Astrocyte (in vitro differentiated cells and primary cell): ENCODE results near the gene NGDN. TPM values are rescaled to one million over a fixed set of nuclear protein-coding genes. Genes with fewer than 3 reads are reported as not detected.

Source experiments
- DNase-seq: peaks from one replicate; pipeline ENCODE4 v3.0.0-alpha.2; 2010; ENCODE audit warnings: low read depth
- FAIRE-seq: peaks from 2 replicates; lab custom pipeline; 2011; peaks lifted over from hg19 to GRCh38; lab: Jason Lieb, UNC
- H2AFZ ChIP-seq: 2 replicates; pipeline ENCODE4 v1.6.0; 2012; ENCODE audit warnings: low read depth, low read length, inconsistent platforms
- H3K27ac ChIP-seq: 2 replicates; pipeline ENCODE4 v1.5.1; 2011; ENCODE audit warnings: low read depth, low read length, inconsistent platforms
- H3K27me3 ChIP-seq: 2 replicates; pipeline ENCODE4 v1.6.0; 2011; ENCODE audit warnings: low read length, inconsistent platforms; ENCODE audit not compliant: insufficient read depth
- H3K36me3 ChIP-seq: 2 replicates; pipeline ENCODE4 v1.5.1; 2011; ENCODE audit warnings: low read length, inconsistent platforms; ENCODE audit not compliant: insufficient read depth
- H3K4me1 ChIP-seq: 2 replicates; pipeline ENCODE4 v1.5.1; 2011; ENCODE audit warnings: low read length, inconsistent platforms; ENCODE audit not compliant: insufficient read depth
- H3K4me2 ChIP-seq: 2 replicates; pipeline ENCODE4 v1.6.0; 2012; ENCODE audit warnings: low read length, inconsistent platforms
- H3K4me3 ChIP-seq: 2 replicates; pipeline ENCODE4 v1.5.1; 2011; ENCODE audit warnings: low read depth, mild to moderate bottlenecking, low read length, inconsistent platforms; ENCODE audit not compliant: insufficient read depth
- H3K79me2 ChIP-seq: 2 replicates; pipeline ENCODE4 v1.6.0; 2012; ENCODE audit warnings: mild to moderate bottlenecking, low read length, inconsistent platforms; ENCODE audit not compliant: insufficient read depth
- H3K9ac ChIP-seq: 2 replicates; pipeline ENCODE4 v1.6.0; 2012; ENCODE audit warnings: mild to moderate bottlenecking, low read length, inconsistent platforms
- H3K9me3 ChIP-seq: 2 replicates; pipeline ENCODE4 v1.5.1; 2012; ENCODE audit warnings: low read depth, mild to moderate bottlenecking, low read length, inconsistent platforms; ENCODE audit not compliant: insufficient read depth
- H4K20me1 ChIP-seq: 2 replicates; pipeline ENCODE4 v1.6.0; 2012; ENCODE audit warnings: low read length, inconsistent platforms; ENCODE audit not compliant: insufficient read depth
- H3K27ac Mint-ChIP-seq: one replicate; pipeline ENCODE4 v1.8.0; 2021; ENCODE audit warnings: mild to moderate bottlenecking, mixed read lengths; ENCODE audit not compliant: unreplicated experiment
- H3K27me3 Mint-ChIP-seq: one replicate; pipeline ENCODE4 v1.8.0; 2021; ENCODE audit warnings: low read depth, mixed read lengths; ENCODE audit not compliant: unreplicated experiment
- H3K36me3 Mint-ChIP-seq: one replicate; pipeline ENCODE4 v1.8.0; 2021; ENCODE audit warnings: low read depth, mixed read lengths; ENCODE audit not compliant: unreplicated experiment
- H3K4me1 Mint-ChIP-seq: one replicate; pipeline ENCODE4 v1.8.0; 2021; ENCODE audit warnings: low read depth, mixed read lengths; ENCODE audit not compliant: unreplicated experiment
- H3K4me3 Mint-ChIP-seq: one replicate; pipeline ENCODE4 v1.8.0; 2021; ENCODE audit warnings: mild to moderate bottlenecking, moderate library complexity, mixed read lengths; ENCODE audit not compliant: unreplicated experiment
- H3K9me3 Mint-ChIP-seq: one replicate; pipeline ENCODE4 v1.8.0; 2021; ENCODE audit warnings: mild to moderate bottlenecking, mixed read lengths; ENCODE audit not compliant: unreplicated experiment
- CTCF ChIP-seq: IDR thresholded peaks from 2 replicates; pipeline ENCODE4 v1.5.1; 2011; ENCODE audit warnings: low read depth, mild to moderate bottlenecking, inconsistent platforms, low read length, moderate library complexity; ENCODE audit not compliant: insufficient read depth
- EZH2 ChIP-seq: IDR thresholded peaks from 2 replicates; pipeline ENCODE4 v1.6.1; 2012; ENCODE audit warnings: mild to moderate bottlenecking, low read length, inconsistent platforms; ENCODE audit not compliant: insufficient read depth
- total RNA-seq: library from RNA; stranded (reverse); gene quantifications from 2 replicates; pipeline ENCODE4 v1.2.1, GENCODE V29; 2021

The NGDN gene
- total RNA-seq, 1 donor from 2014 or later: 28.6 TPM

- TF ChIP-seq EZH2: no peak
- no peak for TF ChIP-seq CTCF
- no peak for FAIRE-seq
- Histone ChIP-seq H3K79me2 (no peaks in the 10 kb centered on the region), H3K36me3 (no peaks in the 10 kb centered on the region), H3K4me3 (no peak overlapping the region), H3K27ac (no peak overlapping the region), H3K27me3 (peaks cover 2% of the 10 kb centered on the region), H4K20me1 (no peaks in the 10 kb centered on the region), H3K4me2 (no peak overlapping the region), H3K9me3 (no peaks in the 10 kb centered on the region), H2AFZ (no peak overlapping the region), H3K4me1 (no peaks in the 10 kb centered on the region), H3K9ac (no peak overlapping the region)
- H3K4me1 Mint-ChIP-seq: peaks cover 3% of the 10 kb centered on the region
- no peaks in the 10 kb centered on the region for H3K9me3 Mint-ChIP-seq
- peaks cover 27% of the 10 kb centered on the region for H3K27me3 Mint-ChIP-seq
- H3K4me3 Mint-ChIP-seq: no peak overlapping the region
- DNase-seq: no peak
- H3K36me3 Mint-ChIP-seq: peaks cover 2% of the 10 kb centered on the region
- no peak overlapping the region for H3K27ac Mint-ChIP-seq
These were observed 26.1 kb upstream of the NGDN start for GRCh38 chr14:23443411-23443812.

- Histone ChIP-seq H4K20me1 (no peaks in the 10 kb centered on the region), H3K27me3 (peaks cover 2% of the 10 kb centered on the region), H3K79me2 (no peaks in the 10 kb centered on the region), H3K36me3 (no peaks in the 10 kb centered on the region), H3K9me3 (no peaks in the 10 kb centered on the region), H3K4me3 (no peak overlapping the region), H3K27ac (no peak overlapping the region), H3K9ac (no peak overlapping the region), H2AFZ (no peak overlapping the region), H3K4me2 (no peak overlapping the region), H3K4me1 (no peaks in the 10 kb centered on the region)
- no peak for TF ChIP-seq EZH2
- no peak for TF ChIP-seq CTCF
- H3K4me3 Mint-ChIP-seq: no peak overlapping the region
- peaks cover 31% of the 10 kb centered on the region for H3K27me3 Mint-ChIP-seq
- H3K4me1 Mint-ChIP-seq: peaks cover 3% of the 10 kb centered on the region
- no peak for FAIRE-seq
- peaks cover 2% of the 10 kb centered on the region for H3K36me3 Mint-ChIP-seq
- H3K9me3 Mint-ChIP-seq: no peaks in the 10 kb centered on the region
- H3K27ac Mint-ChIP-seq: no peak overlapping the region
- no peak for DNase-seq
These were observed 25.6 kb upstream of the NGDN start for GRCh38 chr14:23443881-23444280.

- H3K9ac ChIP-seq: no peak overlapping the region
- Mint-ChIP-seq H3K36me3 (peaks cover 2% of the 10 kb centered on the region), H3K4me3 (no peak overlapping the region), H3K9me3 (no peaks in the 10 kb centered on the region), H3K27me3 (peaks cover 32% of the 10 kb centered on the region), H3K27ac (no peak overlapping the region), H3K4me1 (peaks cover 3% of the 10 kb centered on the region)
- H3K79me2 ChIP-seq: no peaks in the 10 kb centered on the region
- no peak overlapping the region for H2AFZ ChIP-seq
- H3K27ac ChIP-seq: no peak overlapping the region
- DNase-seq: no peak
- H3K4me1 ChIP-seq: no peaks in the 10 kb centered on the region
- no peak for FAIRE-seq
- H3K4me2 ChIP-seq: no peak overlapping the region
- peaks cover 2% of the 10 kb centered on the region for H3K27me3 ChIP-seq
- H3K4me3 ChIP-seq: no peak overlapping the region
- H3K36me3 ChIP-seq: no peaks in the 10 kb centered on the region
- no peaks in the 10 kb centered on the region for H3K9me3 ChIP-seq
- no peaks in the 10 kb centered on the region for H4K20me1 ChIP-seq
- TF ChIP-seq CTCF: no peak
- no peak for TF ChIP-seq EZH2
These were observed 25.2 kb upstream of the NGDN start for GRCh38 chr14:23444314-23444713.
